Activated CD4-positive, alpha-beta T cell treated with anti-CD3 and anti-CD28 coated beads, Interleukin-2, Interleukin-4, amounts not matched to agents 100 ng/mL and 50 ng/mL, durations not matched to agents 16 hours and 8 hours (primary cell): ENCODE results near the gene LAMC3.

Source experiments
- DNase-seq: peaks from one replicate; pipeline ENCODE4 v3.0.0-alpha.2; 2020; ENCODE audit warnings: low spot score

LAMC3 gene

DNA sequence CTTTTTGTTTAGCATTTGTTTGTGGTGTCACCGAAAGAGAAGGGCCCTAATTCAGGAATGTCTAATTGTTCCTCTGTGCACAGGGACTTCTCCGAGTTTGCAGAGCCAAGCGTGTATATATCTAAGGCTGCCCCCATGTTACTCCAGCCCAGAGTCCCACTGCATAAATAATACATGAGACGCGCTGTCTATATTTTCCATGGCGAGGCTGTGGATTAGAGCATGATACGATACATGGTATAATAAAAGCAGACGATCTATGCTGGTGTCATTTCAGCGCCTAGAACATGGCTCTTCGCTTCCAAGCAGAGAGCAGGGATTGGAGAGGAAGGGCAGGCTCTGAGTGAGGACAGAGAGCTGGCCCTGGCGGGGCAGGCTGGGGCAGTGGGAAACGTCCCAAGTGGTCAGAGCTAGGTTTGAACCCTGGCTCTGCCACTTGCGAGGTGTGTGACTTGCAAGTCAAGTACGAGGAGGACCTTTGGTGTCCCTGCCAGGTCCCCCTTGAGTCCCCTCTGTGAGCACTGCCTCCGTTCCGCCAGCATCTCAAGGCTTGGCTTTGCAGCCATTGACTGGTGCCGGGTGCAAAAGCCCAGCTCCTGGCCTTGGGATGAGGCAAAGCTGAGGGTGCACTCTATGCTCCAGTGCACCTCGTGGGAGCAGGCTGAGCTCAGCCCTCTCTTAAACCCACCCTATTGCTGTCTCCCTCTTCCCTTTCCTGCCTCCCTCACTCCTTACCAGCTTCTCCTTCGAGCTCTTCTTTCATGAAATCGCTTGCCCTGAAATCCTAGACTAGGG is 29.2 kb upstream of the LAMC3 start:
- DNase-seq, result no peak

DNA sequence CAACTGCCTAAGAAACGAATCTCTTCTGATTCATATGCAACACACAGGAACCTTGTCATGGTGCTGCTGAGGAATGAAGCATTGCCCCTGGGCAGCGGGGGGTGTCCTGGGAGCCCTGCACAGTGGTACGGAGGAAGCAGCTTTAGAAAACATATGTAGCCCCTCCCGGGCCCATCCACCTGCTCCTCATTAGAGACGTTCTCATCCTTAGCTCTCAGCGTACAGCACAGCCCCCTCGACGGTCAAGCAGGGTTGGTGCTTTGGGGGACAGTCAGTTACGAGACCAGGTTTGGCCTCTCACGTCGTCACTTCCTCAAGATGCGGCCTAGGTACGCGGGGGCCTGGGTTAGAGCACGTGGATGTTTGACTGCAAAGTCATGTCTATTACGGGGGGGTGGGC is 28.4 kb upstream of the LAMC3 start:
- DNase-seq, result no peak

DNA sequence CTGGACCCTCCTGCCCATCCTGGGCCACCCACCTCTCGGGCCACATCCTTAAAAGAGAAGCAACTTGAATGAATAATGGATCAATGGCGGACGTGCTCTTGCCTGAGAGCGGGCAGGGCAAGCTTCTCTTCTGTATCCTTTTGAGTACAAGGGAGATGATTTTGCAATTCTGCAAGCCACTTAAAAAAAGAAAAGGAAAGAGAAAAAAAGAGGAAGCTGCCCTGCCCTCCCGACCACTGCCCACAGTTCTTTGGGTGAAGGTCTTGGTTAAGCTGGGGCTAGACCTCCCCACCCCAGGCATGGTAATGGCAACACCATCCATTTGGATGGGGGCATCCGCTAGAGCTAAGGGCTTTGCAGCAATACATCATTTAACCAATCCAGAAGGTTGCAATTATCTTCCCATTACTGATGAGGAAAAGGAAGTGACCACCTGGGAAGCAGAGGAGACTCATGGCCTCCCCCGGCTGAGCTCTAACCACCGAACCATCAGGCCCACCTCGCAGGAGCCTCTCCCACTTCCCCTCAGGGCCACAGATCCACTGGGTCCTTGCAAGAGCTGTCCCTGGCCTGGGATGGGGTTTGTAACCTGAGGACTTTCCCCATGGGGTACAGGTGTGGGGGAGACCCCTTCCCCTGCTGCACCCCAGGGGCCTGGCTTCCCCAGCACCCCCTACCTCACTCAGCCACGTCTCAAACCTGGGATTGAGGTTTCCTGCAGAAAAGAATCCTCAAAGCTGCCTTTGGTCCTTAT is 27.8 kb upstream of the LAMC3 start:
- no peak for DNase-seq

DNA sequence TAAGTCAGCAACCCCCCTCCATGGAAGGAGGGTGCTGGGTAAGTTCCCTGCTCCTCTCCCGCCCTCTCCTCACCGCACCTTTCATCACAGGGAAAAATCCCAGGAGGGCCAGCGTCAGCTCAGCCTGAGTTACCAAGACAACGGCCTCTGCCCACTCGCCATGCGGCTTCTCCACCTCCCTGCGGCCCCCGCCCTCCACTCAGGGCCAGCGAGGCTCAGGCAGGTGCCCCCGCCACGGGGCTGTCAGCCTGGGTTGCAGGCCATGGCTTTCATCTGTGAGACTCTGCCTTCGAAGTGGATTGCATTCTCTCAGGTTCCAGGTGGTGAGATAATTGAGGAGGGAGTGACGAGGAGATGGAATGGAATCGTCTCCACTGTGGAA is 27.2 kb upstream of the LAMC3 start:
- no peak for DNase-seq

DNA sequence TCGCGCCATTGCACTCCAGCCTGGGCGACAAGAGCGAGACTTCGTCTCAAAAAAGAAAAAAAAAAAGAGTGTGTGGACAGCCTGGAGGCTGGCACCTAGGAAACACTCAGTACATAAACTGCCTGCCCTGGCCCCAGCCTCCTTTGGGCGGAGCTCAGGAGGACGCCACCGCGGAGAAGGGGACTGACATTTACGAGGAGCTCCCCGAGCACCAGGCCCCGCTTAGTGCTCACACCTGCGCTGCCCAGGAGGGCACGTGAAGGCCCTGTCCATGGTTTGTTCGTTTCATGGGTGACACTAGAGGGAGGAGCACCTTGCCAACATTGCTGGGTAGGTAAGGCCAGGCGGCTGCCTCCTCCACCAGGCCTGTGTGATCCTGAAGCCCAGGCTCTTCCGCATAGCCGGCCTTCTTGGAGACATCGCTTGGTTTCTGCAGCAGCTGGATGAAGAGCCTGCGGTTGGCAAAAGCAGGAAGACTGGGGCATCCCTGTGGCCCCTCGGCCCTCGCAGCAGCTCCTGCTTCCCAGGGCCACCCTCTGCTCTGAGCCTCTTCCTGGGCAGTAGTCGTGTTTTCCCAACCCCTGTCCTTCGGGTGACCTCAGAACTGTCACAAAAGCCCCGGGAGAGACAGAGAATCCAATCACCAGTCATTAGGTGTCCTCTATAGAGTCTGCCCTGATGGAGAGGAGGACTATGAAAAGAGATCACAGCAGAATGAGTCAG is 26.2 kb upstream of the LAMC3 start:
- DNase-seq, result no peak

DNA sequence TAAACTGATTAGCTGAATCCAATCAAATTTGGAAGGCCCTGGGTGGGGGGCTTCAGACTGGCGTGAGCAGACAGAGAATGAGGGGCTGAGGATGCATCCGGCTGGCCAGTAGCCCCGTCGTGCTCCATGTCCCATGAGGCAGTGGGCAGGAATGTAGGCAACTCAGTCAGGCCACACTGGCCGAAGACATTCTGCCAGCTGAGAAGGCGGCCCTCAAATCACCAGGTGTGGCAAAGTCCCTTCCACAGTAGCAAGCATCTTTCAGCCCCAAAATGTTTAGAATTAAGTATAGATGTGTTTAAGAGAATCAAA is 25.7 kb upstream of the LAMC3 start:
- DNase-seq, result no peak

DNA sequence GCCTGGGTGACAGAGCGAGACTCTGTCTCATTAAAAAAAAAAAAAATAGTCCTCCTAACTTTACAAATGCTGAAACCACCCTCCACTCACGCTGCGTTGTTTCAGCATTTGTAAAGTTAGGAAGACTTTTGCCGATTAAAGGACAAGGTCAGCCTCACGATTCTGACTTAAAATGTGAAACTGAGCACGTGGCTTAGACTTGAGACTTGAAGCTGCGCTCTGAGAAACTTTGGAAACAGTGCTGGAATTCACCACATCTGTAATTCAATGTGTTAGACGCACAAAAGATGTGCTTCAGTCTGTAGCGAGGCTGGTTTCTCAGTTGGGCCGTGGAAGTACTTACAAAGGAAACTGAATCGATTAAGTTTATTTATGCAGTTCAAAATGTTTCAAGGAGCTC is 25.0 kb upstream of the LAMC3 start:
- DNase-seq, result no peak

- no peak for DNase-seq
Measured at GRCh38 chr9:130984521-130984920, 24.5 kb upstream of the LAMC3 start.

DNA sequence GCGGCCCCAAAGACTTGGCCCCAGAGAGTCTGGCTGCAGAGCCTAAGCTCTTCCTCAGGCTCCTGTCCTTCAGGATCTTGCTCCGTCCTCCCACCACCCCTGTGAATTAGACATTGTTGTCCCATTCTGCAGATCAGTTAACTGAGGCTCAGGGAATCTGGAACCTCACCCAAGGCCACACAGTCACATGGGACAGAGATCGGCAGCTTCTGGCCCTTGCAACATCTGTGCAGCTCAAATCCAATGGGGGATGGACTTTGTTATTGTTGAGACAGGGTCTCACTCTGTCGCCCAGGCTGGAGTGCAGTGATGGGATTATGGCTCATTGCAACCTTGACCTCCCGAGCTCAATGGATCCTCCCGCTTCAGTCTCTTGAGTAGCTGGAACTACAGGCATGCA is 23.9 kb upstream of the LAMC3 start:
- DNase-seq, result no peak

DNA sequence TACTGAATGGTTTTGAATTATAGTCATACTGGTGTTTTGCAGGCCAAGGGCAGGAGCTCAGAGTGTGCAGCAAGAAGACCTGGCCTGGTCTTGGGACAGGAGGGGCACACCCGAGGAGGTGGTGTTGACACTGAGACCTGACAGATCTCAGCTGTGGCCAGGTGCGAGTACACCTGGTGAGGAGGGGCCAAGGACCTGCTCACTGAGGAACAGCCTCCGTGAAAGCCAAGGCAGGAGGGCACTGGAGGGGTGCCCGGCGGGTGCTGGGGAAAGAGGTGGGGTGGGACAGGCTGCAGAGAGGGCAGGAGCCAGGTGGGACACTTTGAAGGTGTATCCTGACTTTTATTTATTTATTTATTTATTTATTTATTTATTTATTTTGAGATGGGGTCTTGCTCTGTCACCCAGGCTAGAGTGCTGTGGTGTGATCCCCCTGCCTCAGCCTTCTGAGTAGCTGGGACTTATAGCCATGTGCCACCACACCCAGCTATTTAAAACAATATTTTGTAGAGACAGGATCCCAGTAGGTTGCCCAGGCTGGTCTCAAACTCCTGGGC is 23.3 kb upstream of the LAMC3 start:
- no peak for DNase-seq

- no peak for DNase-seq
Measured at GRCh38 chr9:130986356-130986965, 22.5 kb upstream of the LAMC3 start.

- DNase-seq, result no peak
Measured at GRCh38 chr9:130987054-130987453, 21.9 kb upstream of the LAMC3 start.

- no peak for DNase-seq
Measured at GRCh38 chr9:130987738-130988399, 21.1 kb upstream of the LAMC3 start.

DNA sequence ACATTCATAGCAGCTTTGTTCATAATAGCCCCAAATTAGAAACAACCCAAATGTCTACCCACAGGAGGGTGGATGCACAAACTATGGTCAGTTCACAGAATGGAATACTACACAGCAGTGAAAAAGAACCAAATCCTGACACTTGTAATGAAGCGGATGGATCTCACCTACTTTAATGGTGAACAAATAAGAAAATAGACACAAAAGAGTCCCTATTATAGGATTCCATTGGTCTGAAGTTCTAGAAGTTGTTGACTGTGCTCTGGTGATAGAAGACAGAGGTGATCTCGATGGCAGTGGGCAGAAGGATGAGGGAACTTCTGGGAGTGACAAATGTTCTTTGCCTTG is 20.6 kb upstream of the LAMC3 start:
- no peak for DNase-seq

DNA sequence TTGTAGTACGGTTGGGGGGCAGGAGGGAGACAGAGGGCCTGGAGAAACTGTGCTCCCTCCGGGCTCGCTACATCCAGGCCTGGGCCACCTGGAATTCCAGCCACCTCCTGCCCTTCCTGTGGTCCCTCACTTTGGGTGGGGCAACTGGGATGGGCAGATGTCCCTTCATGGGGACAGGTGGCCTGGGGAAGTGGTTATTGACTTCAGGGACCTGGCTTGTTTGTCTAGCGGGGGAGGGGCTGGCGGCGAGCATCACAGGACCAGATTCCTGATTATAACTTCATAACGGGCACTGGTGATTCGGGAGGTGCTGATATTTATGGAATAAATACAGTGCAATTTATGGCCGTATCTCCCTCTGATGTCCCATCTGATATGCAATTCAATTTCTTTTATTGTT is 20.1 kb upstream of the LAMC3 start:
- no peak for DNase-seq

DNA sequence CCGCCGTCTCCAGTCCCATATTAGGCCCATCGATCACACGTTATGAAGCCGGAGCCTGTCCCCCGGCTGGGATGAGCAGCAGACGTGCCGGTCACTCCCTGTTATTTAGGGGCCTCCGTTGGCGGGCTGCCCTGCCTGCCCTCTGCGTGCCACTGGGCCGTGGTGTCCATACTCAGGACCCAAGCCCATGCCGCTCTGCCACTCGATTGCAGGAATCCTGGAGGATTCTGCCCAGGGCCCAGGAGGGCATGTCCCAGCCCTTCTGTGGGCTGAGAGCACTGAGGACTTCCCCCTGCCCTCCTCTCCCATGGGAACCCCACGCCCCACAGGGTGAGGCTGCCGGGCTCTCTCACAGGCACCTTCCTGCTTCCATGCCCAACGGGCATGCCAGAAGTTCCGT is 19.6 kb upstream of the LAMC3 start:
- no peak for DNase-seq

GRCh38 chr9:130989891-130990290 is 19.1 kb upstream of the LAMC3 start:
- DNase-seq, result no peak

DNA sequence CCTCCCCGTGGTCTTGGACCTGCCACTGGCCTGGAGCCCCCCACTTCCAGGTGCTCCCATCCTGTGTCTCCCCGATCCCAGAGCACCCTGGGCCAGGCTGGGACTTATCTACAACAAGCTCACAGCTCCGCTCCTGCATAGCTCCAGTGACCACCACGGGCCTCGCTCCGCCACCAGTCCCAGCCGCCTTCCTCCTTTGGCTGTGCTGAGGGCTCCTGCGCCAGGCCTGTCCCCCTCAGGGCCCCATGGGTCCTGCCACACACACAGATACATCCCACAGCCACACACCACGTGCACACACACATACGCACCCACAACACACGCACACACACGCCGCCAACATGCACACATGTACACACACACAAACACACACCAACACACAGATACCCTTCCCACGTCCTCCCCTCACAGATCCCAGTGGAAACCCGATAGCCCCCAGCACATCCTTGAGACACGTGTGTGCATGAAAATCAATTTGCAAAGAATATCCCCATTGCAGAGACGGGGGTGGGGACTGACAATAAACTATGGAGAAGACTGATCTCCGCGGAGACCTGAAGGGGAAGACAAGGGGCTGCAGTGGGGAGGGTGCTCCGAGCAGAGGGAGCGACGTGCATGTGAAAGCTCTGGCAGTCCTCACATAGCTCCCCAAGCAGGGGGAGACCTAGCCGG is 18.5 kb upstream of the LAMC3 start:
- no peak for DNase-seq

DNA sequence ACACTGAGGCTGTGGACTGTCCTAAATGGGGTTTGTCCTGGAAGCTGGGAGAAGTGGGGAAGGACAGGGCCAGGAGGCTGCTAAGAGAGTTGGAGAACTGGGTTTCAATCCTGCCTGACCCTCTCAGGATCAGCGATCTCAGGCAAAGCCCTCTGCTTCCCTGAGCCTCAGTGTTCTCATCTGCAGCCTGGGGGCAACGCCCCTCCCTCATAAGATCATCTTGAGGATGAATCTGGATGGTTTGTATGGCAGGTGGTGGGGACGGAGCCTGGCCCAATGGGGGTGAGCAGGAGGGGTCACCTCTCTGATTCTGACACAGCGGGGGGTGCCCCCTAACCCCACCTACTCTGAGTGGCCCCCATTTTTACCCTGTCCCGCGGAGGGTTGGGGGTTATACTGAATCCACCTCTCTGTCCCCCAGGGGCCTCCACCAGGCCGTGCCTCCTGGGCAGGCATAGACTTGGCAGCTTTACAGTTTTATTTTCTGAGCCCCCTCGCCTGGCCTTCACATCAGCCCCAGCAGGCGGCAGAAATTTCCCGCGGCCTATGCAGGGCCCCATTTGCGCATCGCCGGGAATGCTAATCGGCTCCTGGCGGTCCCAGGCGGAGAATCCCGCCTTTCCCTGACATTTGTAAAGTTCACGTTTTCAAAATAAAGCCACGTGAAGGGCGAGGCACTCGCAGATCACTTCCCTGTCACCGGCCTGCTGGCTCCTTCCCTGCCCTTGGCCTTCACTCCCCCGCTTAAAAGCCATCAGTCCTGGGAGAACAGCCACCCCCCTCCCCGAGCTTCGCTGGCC is 17.8 kb upstream of the LAMC3 start:
- no peak for DNase-seq

DNA sequence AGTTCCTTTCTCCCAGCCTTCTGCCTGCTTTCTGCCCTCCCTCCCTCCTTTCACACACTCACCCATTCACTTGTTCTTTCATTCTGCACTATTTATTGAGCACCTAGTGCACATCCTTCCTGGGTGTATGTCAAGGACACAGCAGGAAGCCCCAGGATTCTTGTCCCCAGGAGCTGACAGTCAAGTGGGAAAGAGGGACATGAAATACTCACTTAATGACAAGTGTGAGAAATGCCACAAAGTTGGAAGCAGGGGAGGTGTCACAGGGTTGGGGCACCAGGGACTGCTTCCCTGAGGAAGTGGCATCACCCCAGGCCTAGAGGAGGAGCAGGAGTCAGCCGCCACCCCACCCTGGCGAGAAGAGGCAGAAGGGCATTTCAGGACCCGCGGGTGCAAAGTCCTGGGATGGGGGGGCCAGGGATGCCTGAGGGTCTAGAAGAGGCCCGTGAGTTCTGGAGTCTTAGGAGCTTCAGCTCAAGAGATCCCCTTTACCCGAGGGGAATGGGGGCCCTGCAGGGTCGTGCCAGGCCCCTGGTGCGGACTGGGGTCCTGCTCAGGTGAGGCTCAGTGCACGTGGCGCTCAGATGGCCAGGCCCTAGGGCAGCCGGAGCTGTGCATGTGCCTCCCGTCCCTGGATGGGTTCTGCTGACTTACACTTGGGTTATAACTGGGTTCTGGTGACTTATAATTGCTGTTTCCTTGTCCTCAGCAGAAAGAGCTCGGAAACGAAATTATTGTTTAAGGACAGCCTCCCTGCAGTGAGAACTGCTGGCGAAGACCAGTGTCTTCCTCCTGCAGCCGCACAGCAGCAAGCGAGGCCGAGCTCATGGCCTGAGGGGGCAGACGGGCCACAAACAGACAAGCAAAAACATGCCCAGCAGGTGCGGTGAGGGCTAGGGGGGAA is 16.9 kb upstream of the LAMC3 start:
- no peak for DNase-seq
